ENCODE results near the gene ACAT2.
"Not testable (repeated sequence)": the region's sequence is repeated elsewhere in the genome, so short reads cannot be mapped to it uniquely, and the experiment has no call there.

The ACAT2 gene

DNA sequence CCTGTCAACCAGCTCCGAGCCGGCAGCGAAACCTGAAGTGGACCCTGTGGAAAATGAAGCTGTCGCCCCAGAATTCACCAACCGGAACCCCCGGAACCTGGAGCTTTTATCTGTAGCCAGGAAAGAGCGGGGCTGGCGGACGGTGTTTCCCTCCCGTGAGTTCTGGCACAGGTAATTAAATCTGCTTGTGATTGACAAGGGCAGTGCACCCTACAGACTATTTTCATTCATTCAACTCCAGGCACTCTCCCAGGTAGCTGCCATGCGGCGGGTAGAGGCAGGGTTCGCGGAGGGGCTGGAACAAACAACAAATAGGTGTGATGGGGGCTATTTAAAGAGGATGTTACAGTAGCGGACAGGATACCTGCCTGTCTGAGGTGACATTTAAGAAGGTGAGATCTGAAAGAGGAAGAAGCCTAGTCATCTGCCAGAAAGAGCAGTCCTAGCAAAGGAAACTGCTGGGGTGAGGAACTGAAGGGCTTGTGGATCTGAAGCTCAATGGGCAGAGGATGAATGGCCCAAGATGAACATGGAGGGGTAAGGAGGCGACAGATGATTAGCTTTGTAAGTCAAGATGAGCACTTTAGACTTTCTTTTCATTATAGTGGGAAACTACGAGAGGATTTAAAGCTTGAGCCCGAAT, 29.2 kb downstream of the ACAT2 start:
- Histone ChIP-seq H3K27me3 (ENCODE audit: control insufficient read depth, insufficient read depth, low read length) (no peaks in the 10 kb centered on the region), H3K36me3 (ENCODE audit: control insufficient read depth, insufficient read depth, low read length) (peaks cover 4% of the 10 kb centered on the region), H3K4me3 (ENCODE audit: low read length) (peak overlapping the region; percentile 90), H3K27ac (ENCODE audit: low read length) (no peak overlapping the region), H3K9me3 (ENCODE audit: control insufficient read depth, insufficient read depth, low read length) (no peaks in the 10 kb centered on the region), H3K4me1 (ENCODE audit: control insufficient read depth, insufficient read depth, low read length) (no peaks in the 10 kb centered on the region)
- no CpG with 5 or more reads among the region's 18 CpGs for WGBS (ENCODE audit: insufficient coverage, insufficient read length)
- no peak for DNase-seq (ENCODE audit: low read depth, low spot score)

- H3K9me3 ChIP-seq (ENCODE audit: control insufficient read depth, insufficient read depth, low read length); H3K4me3 ChIP-seq (ENCODE audit: low read length); DNase-seq (ENCODE audit: low read depth, low spot score); H3K4me1 ChIP-seq (ENCODE audit: control insufficient read depth, insufficient read depth, low read length); H3K27ac ChIP-seq (ENCODE audit: low read length); H3K27me3 ChIP-seq (ENCODE audit: control insufficient read depth, insufficient read depth, low read length): not testable (repeated sequence)
- peaks cover 12% of the 10 kb centered on the region; the same call in 1 of the 2 replicates for H3K36me3 ChIP-seq (ENCODE audit: control insufficient read depth, insufficient read depth, low read length)
- no CpG with 5 or more reads among the region's 8 CpGs for WGBS (ENCODE audit: insufficient coverage, insufficient read length)
Measured at GRCh38 chr6:159794976-159795375, 33.1 kb downstream of the ACAT2 start.

- Histone ChIP-seq H3K36me3 (ENCODE audit: control insufficient read depth, insufficient read depth, low read length) (peaks cover 11% of the 10 kb centered on the region; the same call in 1 of the 2 replicates), H3K27me3 (ENCODE audit: control insufficient read depth, insufficient read depth, low read length) (no peaks in the 10 kb centered on the region), H3K4me3 (ENCODE audit: low read length) (no peak overlapping the region), H3K4me1 (ENCODE audit: control insufficient read depth, insufficient read depth, low read length) (no peaks in the 10 kb centered on the region), H3K9me3 (ENCODE audit: control insufficient read depth, insufficient read depth, low read length) (no peaks in the 10 kb centered on the region), H3K27ac (ENCODE audit: low read length) (no peak overlapping the region)
- no CpG with 5 or more reads among the region's 1 CpG for WGBS (ENCODE audit: insufficient coverage, insufficient read length)
- DNase-seq (ENCODE audit: low read depth, low spot score): no peak
Measured at GRCh38 chr6:159797554-159797953, 35.7 kb downstream of the ACAT2 start.

- Histone ChIP-seq H3K36me3 (ENCODE audit: control insufficient read depth, insufficient read depth, low read length) (peaks cover 8% of the 10 kb centered on the region; the same call in 1 of the 2 replicates), H3K27ac (ENCODE audit: low read length) (no peak within 1 kb of the TSS)
- WGBS (ENCODE audit: insufficient coverage, insufficient read length): no CpG with 5 or more reads among the region's 50 CpGs
Measured at GRCh38 chr6:159800141-159800865, 38.5 kb downstream of the ACAT2 start, which contains the start of gene PNLDC1. PNLDC1 (plus strand) TSS chr6:159800276; CDS start chr6:159800308, 32 bp downstream.

GRCh38 chr6:159801935-159802334, 40.1 kb downstream of the ACAT2 start:
- Histone ChIP-seq H3K9me3 (ENCODE audit: control insufficient read depth, insufficient read depth, low read length) (no peaks in the 10 kb centered on the region), H3K27me3 (ENCODE audit: control insufficient read depth, insufficient read depth, low read length) (no peaks in the 10 kb centered on the region), H3K36me3 (ENCODE audit: control insufficient read depth, insufficient read depth, low read length) (peaks cover 8% of the 10 kb centered on the region; the same call in 1 of the 2 replicates), H3K27ac (ENCODE audit: low read length) (no peak overlapping the region), H3K4me3 (ENCODE audit: low read length) (no peak overlapping the region), H3K4me1 (ENCODE audit: control insufficient read depth, insufficient read depth, low read length) (no peaks in the 10 kb centered on the region)
- WGBS (ENCODE audit: insufficient coverage, insufficient read length): no CpG with 5 or more reads among the region's 8 CpGs
- no peak for DNase-seq (ENCODE audit: low read depth, low spot score)

More at GRCh38 chr6:159800141-159800865, 38.5 kb downstream of the ACAT2 start, which contains the start of gene PNLDC1:
- DNase-seq (ENCODE audit: low read depth, low spot score): no peak
- Histone ChIP-seq H3K9me3 (ENCODE audit: control insufficient read depth, insufficient read depth, low read length) (no peaks in the 10 kb centered on the region), H3K4me1 (ENCODE audit: control insufficient read depth, insufficient read depth, low read length) (no peaks in the 10 kb centered on the region), H3K4me3 (ENCODE audit: low read length) (no peak within 1 kb of the TSS), H3K27me3 (ENCODE audit: control insufficient read depth, insufficient read depth, low read length) (no peaks in the 10 kb centered on the region)

DNA sequence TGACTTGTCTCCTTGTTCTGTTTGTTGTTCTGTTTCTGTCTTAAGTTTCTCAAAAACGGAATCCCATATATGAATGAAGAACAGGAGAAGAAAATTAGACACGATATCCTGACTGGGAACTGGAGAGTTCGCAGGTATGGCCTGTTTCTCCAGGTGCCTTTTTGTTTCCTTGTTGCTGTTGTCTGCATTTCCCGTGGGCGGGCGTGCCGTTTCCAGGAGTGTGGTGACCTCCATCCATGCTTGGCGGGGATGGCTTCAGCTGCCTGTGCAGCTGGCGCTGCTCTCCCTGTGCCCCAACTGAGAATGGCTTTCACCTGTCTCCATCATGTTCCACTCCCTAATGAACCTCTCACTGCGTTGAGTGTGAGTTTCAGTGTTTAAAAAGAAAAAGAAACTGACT, 42.7 kb downstream of the ACAT2 start:
- WGBS (ENCODE audit: insufficient coverage, insufficient read length): no CpG with 5 or more reads among the region's 10 CpGs
- DNase-seq (ENCODE audit: low read depth, low spot score): no peak
- no peak overlapping the region for H3K27ac ChIP-seq (ENCODE audit: low read length)
- H3K4me3 ChIP-seq (ENCODE audit: low read length): no peak overlapping the region
- H3K9me3 ChIP-seq (ENCODE audit: control insufficient read depth, insufficient read depth, low read length): no peaks in the 10 kb centered on the region
- no peaks in the 10 kb centered on the region for H3K27me3 ChIP-seq (ENCODE audit: control insufficient read depth, insufficient read depth, low read length)
- H3K4me1 ChIP-seq (ENCODE audit: control insufficient read depth, insufficient read depth, low read length): no peaks in the 10 kb centered on the region
- H3K36me3 ChIP-seq (ENCODE audit: control insufficient read depth, insufficient read depth, low read length): no peaks in the 10 kb centered on the region; the same call in 1 of the 2 replicates

DNA sequence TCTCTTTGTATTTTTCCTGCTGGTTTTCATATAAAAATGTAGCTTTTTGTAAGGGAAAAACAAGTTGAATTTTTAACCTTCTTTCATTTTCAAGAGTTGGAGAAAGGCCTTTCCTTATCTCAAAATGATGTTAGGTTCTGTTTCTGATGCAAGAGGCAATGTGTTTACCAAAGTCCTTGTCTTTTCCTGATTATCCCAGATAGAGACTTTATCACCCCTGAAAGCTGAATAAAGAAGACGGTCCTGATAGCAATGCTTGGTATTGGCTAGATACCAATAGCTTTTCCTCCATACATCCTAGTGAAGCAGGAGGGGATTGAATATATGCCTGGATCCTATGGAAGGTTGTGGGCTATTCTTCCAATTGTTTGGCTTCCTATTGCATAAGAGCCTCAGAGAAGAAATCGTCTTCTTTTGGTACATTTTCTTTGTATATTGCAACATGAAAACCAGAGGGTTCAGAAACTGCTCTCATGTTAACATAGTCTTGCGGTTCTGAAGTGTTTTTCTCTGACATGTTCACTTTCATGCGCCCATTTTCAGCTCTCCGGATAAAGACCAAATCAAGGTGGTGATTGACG, 43.7 kb downstream of the ACAT2 start:
- H3K9me3 ChIP-seq (ENCODE audit: control insufficient read depth, insufficient read depth, low read length): no peaks in the 10 kb centered on the region
- H3K36me3 ChIP-seq (ENCODE audit: control insufficient read depth, insufficient read depth, low read length): no peaks in the 10 kb centered on the region
- no peaks in the 10 kb centered on the region for H3K4me1 ChIP-seq (ENCODE audit: control insufficient read depth, insufficient read depth, low read length)
- no CpG with 5 or more reads among the region's 6 CpGs for WGBS (ENCODE audit: insufficient coverage, insufficient read length)
- no peaks in the 10 kb centered on the region for H3K27me3 ChIP-seq (ENCODE audit: control insufficient read depth, insufficient read depth, low read length)
- no peak for DNase-seq (ENCODE audit: low read depth, low spot score)
- no peak overlapping the region for H3K4me3 ChIP-seq (ENCODE audit: low read length)
- H3K27ac ChIP-seq (ENCODE audit: low read length): no peak overlapping the region

DNA sequence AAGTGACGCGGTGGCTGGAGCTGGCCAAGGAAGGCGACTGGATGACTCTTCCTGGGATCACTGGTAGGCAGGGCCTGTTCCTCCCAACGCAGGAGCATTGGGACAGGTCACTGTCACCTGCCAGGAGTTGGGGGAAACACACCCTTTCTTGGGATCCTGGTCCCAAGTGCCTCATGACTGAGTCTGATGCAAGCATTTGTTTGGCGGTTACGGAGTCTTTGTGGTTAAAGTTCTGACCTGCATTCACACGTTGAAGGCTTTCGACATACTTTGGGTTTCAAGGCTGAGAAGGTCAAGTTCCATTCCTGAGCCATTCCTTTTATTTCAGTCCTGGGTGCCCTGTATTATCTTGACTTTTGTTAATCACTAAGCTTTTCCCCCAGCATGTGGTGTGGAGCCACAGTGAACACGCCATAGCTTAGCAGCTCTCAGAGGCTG, 44.2 kb downstream of the ACAT2 start:
- H3K4me3 ChIP-seq (ENCODE audit: low read length): no peak overlapping the region
- H3K27ac ChIP-seq (ENCODE audit: low read length): no peak overlapping the region
- H3K27me3 ChIP-seq (ENCODE audit: control insufficient read depth, insufficient read depth, low read length): no peaks in the 10 kb centered on the region
- H3K4me1 ChIP-seq (ENCODE audit: control insufficient read depth, insufficient read depth, low read length): no peaks in the 10 kb centered on the region
- WGBS (ENCODE audit: insufficient coverage, insufficient read length): no CpG with 5 or more reads among the region's 9 CpGs
- no peaks in the 10 kb centered on the region for H3K36me3 ChIP-seq (ENCODE audit: control insufficient read depth, insufficient read depth, low read length)
- DNase-seq (ENCODE audit: low read depth, low spot score): no peak
- no peaks in the 10 kb centered on the region for H3K9me3 ChIP-seq (ENCODE audit: control insufficient read depth, insufficient read depth, low read length)

GRCh38 chr6:159807150-159807858, 45.5 kb downstream of the ACAT2 start:
- no peaks in the 10 kb centered on the region; the same call in 1 of the 2 replicates for H3K4me1 ChIP-seq (ENCODE audit: control insufficient read depth, insufficient read depth, low read length)
- H3K36me3 ChIP-seq (ENCODE audit: control insufficient read depth, insufficient read depth, low read length): no peaks in the 10 kb centered on the region
- DNase-seq (ENCODE audit: low read depth, low spot score): no peak
- H3K4me3 ChIP-seq (ENCODE audit: low read length): no peak overlapping the region
- H3K9me3 ChIP-seq (ENCODE audit: control insufficient read depth, insufficient read depth, low read length): no peaks in the 10 kb centered on the region
- no peak overlapping the region for H3K27ac ChIP-seq (ENCODE audit: low read length)
- WGBS (ENCODE audit: insufficient coverage, insufficient read length): no CpG with 5 or more reads among the region's 5 CpGs
- H3K27me3 ChIP-seq (ENCODE audit: control insufficient read depth, insufficient read depth, low read length): no peaks in the 10 kb centered on the region

DNA sequence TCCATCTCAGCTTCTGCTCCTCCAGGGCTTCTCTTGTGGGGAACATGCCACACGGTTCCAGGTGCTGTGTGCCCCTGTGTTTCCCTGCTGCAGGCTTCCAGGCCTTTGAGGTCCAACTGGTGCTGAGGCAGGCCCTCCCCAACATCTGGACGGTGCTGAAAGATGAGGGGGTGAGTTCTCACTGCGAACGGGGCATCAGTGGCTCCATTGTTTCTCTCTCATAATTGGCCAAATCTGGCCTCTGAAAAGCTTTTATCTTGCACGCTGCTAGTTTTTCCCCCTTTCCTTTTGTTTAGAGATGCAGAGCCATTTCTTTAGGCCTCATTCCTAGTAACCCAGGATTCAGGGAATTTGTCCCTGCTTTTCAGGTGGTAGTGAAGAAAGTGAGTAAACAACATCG, 46.8 kb downstream of the ACAT2 start:
- H3K9me3 ChIP-seq (ENCODE audit: control insufficient read depth, insufficient read depth, low read length): no peaks in the 10 kb centered on the region
- H3K36me3 ChIP-seq (ENCODE audit: control insufficient read depth, insufficient read depth, low read length): no peaks in the 10 kb centered on the region
- no CpG with 5 or more reads among the region's 6 CpGs for WGBS (ENCODE audit: insufficient coverage, insufficient read length)
- H3K27me3 ChIP-seq (ENCODE audit: control insufficient read depth, insufficient read depth, low read length): no peaks in the 10 kb centered on the region
- H3K4me1 ChIP-seq (ENCODE audit: control insufficient read depth, insufficient read depth, low read length): no peaks in the 10 kb centered on the region; the same call in 1 of the 2 replicates
- H3K4me3 ChIP-seq (ENCODE audit: low read length): no peak overlapping the region
- no peak overlapping the region for H3K27ac ChIP-seq (ENCODE audit: low read length)
- DNase-seq (ENCODE audit: low read depth, low spot score): no peak
